Fibroblast of mammary gland (primary cell): Measurements from ENCODE around the gene RNF8.

Source experiments
- DNase-seq: peaks from one replicate; pipeline ENCODE4 v3.0.0-alpha.2; 2010; ENCODE audit warnings: low read depth
- H3K4me3 ChIP-seq: 2 replicates; pipeline ENCODE4 v1.5.1; 2011; ENCODE audit warnings: low read depth, mild to moderate bottlenecking, low read length, moderate library complexity; ENCODE audit not compliant: control insufficient read depth
- CTCF ChIP-seq: conservative IDR thresholded peaks from 2 replicates; pipeline ENCODE4 v1.5.1; 2011; ENCODE audit warnings: low read depth, low read length, inconsistent platforms; ENCODE audit not compliant: control insufficient read depth, insufficient read depth

Gene RNF8

GRCh38 chr6:37432916-37433656, 79.3 kb downstream of the RNF8 start, which contains the start of gene CMTR1:
Gene CMTR1, plus strand, starts transcription at chr6:37433221. Its CDS starts 2,409 bp downstream, at chr6:37435630.
- peak within 1 kb of the TSS; percentile 61 for H3K4me3 ChIP-seq
- TF ChIP-seq CTCF: no peak
- peak; percentile 82 for DNase-seq

GRCh38 chr6:37433657-37434271, 80.0 kb downstream of the RNF8 start:
- no peak for TF ChIP-seq CTCF
- DNase-seq: peak; percentile 18
- H3K4me3 ChIP-seq: peak overlapping the region; percentile 61

GRCh38 chr6:37435373-37435772, 81.6 kb downstream of the RNF8 start:
- no peak overlapping the region for H3K4me3 ChIP-seq
- peak; percentile 24 for DNase-seq
- TF ChIP-seq CTCF: no peak

GRCh38 chr6:37435816-37436215, 82.0 kb downstream of the RNF8 start:
- TF ChIP-seq CTCF: peak; percentile 16
- no peak overlapping the region for H3K4me3 ChIP-seq
- DNase-seq: peak; percentile 23

GRCh38 chr6:37438930-37439329, 85.1 kb downstream of the RNF8 start:
- no peak overlapping the region for H3K4me3 ChIP-seq
- DNase-seq: peak; percentile 23
- no peak for TF ChIP-seq CTCF

GRCh38 chr6:37441651-37442050, 87.9 kb downstream of the RNF8 start:
- TF ChIP-seq CTCF: no peak
- no peak overlapping the region for H3K4me3 ChIP-seq
- no peak for DNase-seq
